GM18868 (cell line): ENCODE data around the gene ELK4.

Experiments
- ATAC-seq: cut with Tn5 transposase; IDR thresholded peaks from one replicate; pipeline ENCODE4 v1.9.1; 2021; ENCODE audit warnings: mild to moderate bottlenecking, moderate library complexity; ENCODE audit not compliant: unreplicated experiment

ELK4 gene

GRCh38 chr1:205584732-205585131 is 47.1 kb downstream of the ELK4 start:
- ATAC-seq = no peak

GRCh38 chr1:205583461-205584130 is 48.2 kb downstream of the ELK4 start:
- no peak for ATAC-seq

DNA sequence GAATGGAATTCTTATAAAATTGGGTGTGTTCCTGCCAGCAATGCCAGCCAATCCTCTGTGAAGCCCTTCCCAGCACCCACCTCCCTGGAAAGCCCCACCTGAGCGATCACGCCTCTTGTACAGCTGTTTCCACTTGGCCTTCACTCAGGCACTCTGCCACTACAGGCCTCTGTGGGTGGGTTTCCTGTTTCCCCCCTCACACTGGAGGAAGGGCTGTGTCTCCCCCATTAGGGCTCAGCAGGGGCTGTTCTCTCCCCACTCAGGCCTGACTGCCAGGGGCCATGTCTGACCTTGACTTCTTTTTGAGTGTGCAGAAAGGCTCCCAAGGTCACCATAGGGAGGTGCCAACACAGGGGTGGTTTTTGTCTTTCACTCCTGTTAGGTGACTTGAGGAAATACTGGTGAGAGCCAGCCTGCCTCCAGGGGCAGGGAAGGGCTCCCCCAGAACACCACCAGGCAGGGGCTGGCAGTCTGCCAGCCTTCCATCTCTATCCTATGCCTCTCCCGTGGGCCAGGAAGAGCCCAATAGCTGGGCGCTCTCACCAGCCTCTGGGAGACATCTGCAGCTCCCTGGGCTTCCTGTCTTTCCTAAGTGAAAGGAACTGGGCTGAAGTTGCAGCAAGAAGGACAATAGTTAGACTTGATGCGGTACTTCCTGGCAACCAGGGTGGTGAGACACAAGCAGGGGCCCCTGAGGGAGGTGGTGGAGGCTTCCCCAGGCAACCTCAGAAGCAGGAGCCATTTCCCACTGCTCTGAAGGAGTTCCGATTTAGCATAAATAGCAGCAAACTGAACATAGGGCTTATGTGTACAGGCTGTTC is 49.1 kb downstream of the ELK4 start:
- ATAC-seq = no peak

DNA sequence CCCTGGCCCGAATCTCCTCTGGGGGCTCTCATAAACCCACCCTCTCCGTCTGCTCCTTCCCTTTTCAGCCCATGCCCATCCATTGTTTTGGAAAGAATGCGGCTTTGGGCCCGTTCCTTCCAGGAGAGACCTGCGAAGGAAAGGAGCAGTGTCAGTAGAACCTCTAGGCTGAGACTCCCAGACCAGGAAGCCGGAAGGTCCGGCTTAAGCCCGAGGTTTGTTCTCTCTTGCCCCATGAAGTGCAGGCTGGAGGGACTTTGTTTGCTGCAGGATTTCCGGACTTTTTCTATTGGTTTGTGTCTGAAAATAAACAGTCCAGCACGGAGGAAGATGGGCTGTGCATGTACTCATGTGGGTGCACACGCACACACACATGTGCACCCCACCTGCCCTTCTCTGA is 49.8 kb downstream of the ELK4 start:
- ATAC-seq = no peak

DNA sequence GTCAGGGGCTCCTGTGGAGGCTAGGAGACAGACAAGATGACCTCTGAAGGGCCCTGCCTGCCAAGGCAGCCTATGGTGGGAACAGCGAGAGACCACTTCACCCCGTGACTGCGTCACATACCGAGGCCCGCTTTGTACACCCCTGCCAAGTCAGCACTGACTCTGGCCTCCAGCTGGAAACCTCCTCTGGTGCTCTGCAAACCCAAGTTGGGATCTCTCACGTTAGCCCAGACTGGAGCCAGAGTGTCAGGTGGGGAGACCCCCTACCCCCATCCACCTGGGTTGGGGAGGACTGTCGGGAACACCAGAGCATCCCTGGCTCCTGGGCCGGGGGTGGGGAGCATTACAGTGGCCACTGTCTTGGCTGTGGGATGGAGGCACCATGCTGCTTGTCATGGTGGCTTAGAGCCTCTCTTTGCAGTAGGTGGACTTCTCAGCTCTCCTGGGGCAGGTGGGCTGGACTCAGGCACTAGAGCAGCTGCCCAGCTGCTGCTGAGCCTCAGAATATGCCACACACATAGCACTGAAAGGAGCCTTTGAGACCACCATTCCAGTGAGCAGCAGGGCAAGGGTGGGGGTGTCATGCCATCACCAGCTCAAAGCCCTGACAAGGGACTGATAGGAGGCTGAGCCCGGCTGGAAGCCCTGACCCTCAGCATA is 50.4 kb downstream of the ELK4 start:
- ATAC-seq = no peak

- no peak for ATAC-seq
These were observed 51.0 kb downstream of the ELK4 start for GRCh38 chr1:205580923-205581180.

DNA sequence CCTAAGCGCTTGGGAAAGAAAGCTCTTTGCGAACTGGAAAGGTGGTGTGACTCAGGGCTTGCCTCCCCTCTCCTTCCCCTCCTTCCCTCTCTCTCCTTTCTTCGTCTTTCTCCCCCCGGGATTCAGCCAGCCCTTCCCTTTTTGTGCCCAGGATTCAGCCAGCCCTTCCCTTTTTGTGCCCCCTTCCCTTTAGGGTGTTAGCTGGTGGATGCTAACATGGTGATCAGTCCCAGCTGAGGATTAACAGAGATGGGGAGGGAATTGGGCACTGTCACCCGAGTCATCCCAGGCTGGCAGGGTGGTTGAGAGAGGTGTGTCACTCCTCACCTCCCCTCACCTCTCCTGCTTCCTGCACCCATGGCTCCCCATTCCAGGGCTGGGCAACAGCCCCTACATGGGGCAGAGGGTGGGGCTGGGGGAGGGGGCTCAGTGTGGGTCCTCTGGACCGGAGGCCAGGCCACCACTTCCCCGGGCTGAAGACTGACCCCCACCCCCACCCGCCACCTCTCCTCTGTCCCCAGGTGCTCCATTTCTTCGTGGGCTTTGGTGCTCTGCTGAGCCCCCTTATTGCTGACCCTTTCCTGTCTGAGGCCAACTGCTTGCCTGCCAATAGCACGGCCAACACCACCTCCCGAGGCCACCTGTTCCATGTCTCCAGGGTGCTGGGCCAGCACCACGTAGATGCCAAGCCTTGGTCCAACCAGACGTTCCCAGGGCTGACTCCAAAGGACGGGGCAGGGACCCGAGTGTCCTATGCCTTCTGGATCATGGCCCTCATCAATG is 51.5 kb downstream of the ELK4 start:
- no peak for ATAC-seq

DNA sequence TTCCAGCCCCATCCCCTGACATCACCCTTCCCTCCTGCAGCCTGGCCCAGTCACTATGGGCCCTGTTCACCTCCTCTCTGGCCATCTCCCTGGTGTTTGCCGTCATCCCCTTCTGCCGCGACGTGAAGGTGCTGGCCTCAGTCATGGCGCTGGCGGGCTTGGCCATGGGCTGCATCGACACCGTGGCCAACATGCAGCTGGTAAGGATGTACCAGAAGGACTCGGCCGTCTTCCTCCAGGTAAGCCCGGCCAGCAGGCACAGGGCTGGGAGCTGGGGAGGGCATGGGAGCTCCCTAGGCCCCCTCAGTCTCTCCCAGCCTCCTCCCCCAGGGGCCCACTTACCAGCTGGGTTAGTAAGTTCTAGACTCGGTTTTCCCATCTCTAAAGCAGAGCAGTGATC is 52.1 kb downstream of the ELK4 start:
- no peak for ATAC-seq

DNA sequence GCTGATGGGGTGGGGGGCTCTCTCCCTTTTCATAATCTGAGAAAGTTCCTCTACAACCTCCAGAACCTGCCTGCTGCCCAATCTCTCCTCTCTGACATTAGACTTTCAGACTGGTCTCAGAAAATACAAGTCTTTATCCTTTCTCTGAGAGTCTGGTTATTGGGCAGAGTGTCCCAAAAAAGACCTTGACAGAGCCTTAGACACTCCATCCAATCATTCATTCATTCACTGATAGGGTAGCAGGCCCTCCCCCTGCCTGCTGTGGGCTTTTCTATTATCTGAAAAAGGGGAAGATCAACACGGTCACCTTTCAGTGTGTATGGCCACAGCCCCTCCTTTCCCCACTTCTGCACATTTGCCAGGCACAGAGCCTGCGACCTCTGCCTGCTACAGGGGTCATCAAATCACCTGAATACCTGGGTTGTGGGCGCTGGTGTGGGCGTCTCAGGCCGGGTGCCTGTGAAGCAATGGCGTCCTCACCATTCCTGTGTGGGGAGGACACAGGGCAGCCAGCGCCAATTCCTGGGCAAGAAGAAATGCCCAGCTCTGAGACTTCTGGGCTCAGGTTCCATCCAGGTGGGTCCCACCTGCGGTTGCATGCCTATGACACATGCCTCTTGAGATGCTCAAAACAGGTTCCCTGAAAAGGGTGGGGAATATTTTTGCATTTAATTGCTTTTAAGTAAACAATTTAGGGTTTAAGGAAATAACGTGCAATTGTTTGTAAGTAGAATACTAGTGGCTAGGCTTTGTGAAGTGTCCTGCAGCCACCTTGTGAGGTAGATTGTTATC is 52.8 kb downstream of the ELK4 start:
- ATAC-seq = no peak

GRCh38 chr1:205577874-205578658 is 53.7 kb downstream of the ELK4 start:
- ATAC-seq = no peak

DNA sequence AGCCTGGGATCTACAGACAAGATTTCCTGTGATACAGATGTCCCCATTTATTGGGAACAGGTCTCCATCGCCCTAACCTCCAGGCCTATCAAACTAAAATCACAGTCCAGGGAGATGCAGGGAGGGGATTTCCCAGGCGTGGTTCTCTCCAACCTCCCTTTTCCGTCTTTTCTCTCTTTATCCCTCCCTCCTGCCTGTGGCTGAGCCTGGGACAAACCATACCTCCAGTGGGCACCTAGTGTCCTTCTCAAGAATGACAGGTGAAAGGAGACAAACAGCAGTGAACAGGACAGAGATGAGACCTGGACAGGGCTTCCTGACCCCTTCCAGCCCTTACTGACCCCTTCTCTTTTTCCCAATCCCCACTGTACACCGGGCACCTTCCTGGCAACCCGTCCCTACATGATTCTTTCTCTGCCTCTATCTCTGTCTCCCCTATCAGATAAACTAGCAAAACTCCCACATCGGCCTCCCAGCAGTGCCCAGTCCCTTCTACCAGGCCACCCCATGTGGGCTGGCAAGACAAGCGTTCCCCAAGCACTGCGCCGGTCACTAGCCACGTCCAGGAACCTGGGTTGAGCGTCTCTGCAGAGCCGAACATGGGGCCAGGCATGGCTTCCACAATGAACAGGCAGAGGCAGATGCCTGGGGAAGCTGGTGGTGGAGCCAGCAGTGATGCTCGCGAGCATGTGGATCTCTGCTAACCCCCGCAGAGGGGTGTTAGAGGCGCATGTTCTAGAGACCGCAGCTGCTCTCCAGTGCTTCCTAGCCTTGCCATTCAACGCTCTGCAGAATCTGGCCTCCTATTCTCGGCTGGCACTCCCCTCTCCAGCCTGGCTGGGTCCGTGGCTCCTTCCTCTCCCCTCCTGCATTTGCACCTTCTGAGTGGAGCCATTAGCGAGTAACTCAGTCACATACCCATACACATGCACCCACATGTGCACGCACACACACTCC is 54.7 kb downstream of the ELK4 start:
- no peak for ATAC-seq

DNA sequence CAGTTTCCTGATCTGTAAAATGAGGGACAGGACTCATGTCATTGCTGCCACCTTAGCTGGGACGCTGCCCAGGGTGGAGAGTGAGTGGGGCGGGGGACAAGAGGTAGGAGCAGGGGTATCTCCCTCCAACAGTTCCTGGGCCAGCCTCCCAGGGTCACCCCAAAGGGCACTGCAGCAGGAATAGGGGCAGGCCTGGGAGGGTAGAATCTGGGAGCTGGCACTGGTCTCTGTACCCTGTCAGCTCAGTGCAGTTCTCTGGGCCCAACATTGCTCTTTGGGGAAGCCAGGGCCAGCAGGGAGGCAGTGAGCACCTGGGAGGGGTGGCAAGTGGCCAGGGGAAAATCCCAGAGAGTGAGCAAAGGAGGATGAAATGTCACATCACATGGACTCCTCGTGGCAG is 55.8 kb downstream of the ELK4 start:
- ATAC-seq = no peak

DNA sequence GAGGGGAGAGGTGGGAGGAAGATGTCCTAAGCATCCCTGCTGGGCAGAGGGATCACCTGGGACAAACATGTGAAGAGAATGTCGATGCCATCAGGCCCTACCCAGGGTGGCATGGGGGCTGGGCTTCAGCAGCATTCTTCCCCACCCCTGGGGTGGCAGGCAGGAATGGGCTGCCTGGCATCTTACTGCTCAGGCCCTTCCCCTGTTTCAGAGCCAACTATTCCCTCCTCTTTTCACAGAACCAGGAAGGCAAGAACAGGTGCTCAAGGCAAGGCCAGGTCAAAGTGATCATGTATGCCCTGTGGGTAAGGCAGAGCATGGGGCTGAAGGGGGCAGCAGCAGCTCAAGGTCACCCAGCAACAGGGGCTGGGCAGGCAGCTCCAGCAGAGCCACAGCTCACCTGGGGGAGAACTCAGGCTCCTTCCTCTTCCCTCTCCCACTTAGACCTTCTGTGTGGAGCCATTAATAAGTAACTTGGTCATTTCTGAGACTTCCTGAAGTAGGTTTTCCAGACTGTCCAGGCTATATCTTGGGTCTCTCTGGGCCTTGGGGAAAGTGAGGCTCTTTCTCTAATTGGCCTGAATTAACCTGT is 56.4 kb downstream of the ELK4 start:
- no peak for ATAC-seq

DNA sequence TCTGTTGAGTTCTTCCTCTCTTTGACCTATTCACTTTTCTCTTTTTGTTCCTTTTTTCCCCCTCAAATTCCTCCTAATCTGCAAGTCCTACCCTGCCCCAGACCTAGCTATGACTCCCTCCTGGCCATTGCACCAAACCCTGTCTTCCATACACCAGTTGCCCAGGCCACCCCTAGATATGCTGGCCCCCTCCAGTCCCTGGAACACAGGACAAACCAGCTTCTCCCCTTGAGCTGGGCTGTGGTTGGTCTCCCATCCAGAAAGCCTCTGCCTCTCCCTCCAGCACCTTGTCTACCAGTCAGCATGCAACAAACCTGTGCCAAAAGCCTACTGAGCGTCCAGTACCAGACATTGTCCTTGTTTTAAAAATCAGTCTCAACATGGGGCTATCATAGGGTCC is 59.4 kb downstream of the ELK4 start:
- no peak for ATAC-seq

- no peak for ATAC-seq
These were observed 60.1 kb downstream of the ELK4 start for GRCh38 chr1:205571747-205572146.

DNA sequence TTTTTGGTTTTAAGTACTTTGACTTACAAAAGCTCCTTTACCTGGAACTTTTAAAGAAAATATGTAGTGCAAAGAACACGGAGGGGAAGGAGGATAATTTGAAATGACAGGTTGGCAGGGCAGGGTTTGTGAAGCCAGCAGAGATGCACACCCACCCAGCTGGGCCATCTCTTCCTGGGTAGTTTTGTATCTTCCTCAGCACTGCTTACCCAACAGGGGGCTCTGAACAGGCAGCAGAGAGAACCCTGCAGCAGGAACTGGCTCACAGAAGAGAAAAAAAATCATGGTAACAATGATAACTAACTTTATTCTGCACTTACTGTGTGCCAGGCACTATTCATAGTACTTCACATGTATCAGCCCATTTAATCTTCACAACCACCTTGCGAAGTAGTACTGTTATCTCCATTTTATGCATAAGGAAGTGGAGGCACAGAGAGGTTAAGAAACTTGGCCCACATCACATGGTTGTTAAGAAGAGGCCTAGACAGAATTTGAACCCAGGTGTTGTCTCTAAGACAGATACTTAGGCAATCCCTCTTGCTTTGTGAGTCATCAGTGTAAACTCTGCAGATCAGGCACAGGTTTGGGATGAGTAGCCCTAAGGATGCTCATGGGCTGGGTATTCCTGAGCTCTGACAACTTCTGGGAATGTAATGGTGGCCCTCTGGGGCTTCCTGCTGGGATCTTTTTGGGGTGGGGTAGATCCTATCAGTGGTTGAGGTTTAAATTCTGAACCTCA is 60.8 kb downstream of the ELK4 start:
- ATAC-seq = no peak

DNA sequence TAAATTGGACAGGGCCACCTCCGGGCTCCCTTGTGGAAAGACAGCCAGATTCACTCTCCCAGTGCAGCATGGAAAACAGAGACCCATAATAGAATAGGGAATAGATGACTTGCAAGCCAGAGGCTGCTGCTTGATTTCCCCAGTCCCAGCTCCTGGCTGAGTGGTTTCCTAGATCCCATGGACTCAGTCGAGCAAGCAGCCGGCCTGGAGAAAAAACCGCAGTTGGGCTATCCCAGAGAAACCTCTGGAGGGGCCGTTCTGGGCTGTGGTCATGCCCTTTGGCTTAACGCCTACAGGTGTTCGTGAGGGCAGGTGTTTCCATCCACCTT is 61.7 kb downstream of the ELK4 start:
- ATAC-seq = no peak
